ENCODE data around the gene SLC16A8. TPM values are rescaled to one million over a fixed set of nuclear protein-coding genes. Genes with fewer than 3 reads are reported as not detected.
A peak's percentile ranks its signal among the peaks of the same experiment; 100 is the strongest.

Gene SLC16A8
- total and polyA plus RNA-seq, 9 of the 15 experiments (the other 6 are each of a cell fraction or from before 2014, with no cell fraction given), result not detected

GRCh38 chr22:38032681-38033521, 51.1 kb downstream of the SLC16A8 start (continued):
- peak in 1 of 2 experiments; percentile 27; a peak in 1 of 4 replicates for TF ChIP-seq MNT (conservative IDR thresholded peaks at IDR 0.05)
- TF ChIP-seq ZSCAN29 (IDR thresholded peaks at IDR 0.05), result no peak
- TF ChIP-seq RNF2 (IDR thresholded peaks at IDR 0.05), result no peak
- peak in 2 of 3 experiments; percentile 30 to 64 for TF ChIP-seq YY1 (IDR thresholded peaks at IDR 0.05; ENCODE audit: borderline replicate concordance in 1 of 3, control insufficient read depth in 1 of 3, extremely low read depth in 1 of 3, insufficient read depth in 3 of 3, insufficient read length in 1 of 3, insufficient replicate concordance in 2 of 3, low read depth in 1 of 3, low read length in 2 of 3)
- TF ChIP-seq MCM3 (IDR thresholded peaks at IDR 0.05), result no peak
- TF ChIP-seq ZNF609 (CRISPR knock-in tag; IDR thresholded peaks at IDR 0.05; ENCODE audit: borderline replicate concordance), result no peak
- TF ChIP-seq NFIX (CRISPR knock-in tag; IDR thresholded peaks at IDR 0.05; ENCODE audit: low read depth), result no peak
- no peak for TF ChIP-seq COPS2 (conservative IDR thresholded peaks at IDR 0.05)
- TF ChIP-seq SPI1 (IDR thresholded peaks at IDR 0.05; ENCODE audit: borderline replicate concordance, low read depth, low read length), result peak; percentile 76; the same call in 1 of the 2 replicates
- no peak for TF ChIP-seq ZNF696 (CRISPR knock-in tag; conservative IDR thresholded peaks at IDR 0.05)
- peak in 1 of 2 experiments; percentile 42; a peak in 1 of 4 replicates for TF ChIP-seq ZNF318 (IDR thresholded peaks at IDR 0.05; ENCODE audit: borderline replicate concordance in 1 of 2, low read depth in 1 of 2)
